ENCODE results near the gene GSTA4. TPM values are rescaled to one million over a fixed set of nuclear protein-coding genes. Genes with fewer than 3 reads are reported as not detected.

GSTA4 gene
- total RNA-seq, 1 donor from 2014 or later: 72.4 TPM

GRCh38 chr6:52975580-52975979, 19.5 kb downstream of the GSTA4 start:
- H3K27ac ChIP-seq: no peak overlapping the region
- intact Hi-C loops (cut with DNase I): no loop called here
- H3K27me3 ChIP-seq: no peaks in the 10 kb centered on the region
- H3K36me3 ChIP-seq: no peaks in the 10 kb centered on the region
- no peak overlapping the region for H3K4me3 ChIP-seq
- ATAC-seq: no peak
- no peaks in the 10 kb centered on the region for H3K9me3 ChIP-seq
- no peaks in the 10 kb centered on the region for H3K4me1 ChIP-seq
- no peak for DNase-seq
- TF ChIP-seq, protein P1, sequence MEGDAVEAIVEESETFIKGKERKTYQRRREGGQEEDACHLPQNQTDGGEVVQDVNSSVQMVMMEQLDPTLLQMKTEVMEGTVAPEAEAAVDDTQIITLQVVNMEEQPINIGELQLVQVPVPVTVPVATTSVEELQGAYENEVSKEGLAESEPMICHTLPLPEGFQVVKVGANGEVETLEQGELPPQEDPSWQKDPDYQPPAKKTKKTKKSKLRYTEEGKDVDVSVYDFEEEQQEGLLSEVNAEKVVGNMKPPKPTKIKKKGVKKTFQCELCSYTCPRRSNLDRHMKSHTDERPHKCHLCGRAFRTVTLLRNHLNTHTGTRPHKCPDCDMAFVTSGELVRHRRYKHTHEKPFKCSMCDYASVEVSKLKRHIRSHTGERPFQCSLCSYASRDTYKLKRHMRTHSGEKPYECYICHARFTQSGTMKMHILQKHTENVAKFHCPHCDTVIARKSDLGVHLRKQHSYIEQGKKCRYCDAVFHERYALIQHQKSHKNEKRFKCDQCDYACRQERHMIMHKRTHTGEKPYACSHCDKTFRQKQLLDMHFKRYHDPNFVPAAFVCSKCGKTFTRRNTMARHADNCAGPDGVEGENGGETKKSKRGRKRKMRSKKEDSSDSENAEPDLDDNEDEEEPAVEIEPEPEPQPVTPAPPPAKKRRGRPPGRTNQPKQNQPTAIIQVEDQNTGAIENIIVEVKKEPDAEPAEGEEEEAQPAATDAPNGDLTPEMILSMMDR (IDR thresholded peaks at IDR 0.05): no peak

DNA sequence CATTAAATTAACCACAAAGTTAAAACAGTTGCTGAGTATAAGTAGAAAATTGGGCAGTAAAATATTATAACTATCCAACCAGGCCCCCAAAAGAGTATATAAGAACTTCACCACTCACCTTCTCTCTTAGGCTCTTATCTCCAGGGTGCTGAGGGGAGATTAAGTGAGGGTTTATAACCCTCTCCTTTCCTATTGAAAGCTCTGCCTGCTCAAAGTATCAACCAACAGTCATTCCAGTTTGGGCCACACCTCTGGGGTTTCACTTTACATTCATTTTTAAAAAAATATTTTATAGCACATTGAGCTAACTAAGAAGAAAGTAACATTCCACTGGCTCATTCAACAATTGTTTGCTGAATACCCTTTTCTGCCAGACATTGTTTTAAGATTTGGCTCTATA, 22.1 kb downstream of the GSTA4 start:
- ATAC-seq (no peak), DNase-seq (no peak)
- Histone ChIP-seq H3K4me3 (no peak overlapping the region), H3K9me3 (no peaks in the 10 kb centered on the region), H3K36me3 (no peaks in the 10 kb centered on the region), H3K27me3 (no peaks in the 10 kb centered on the region), H3K4me1 (no peaks in the 10 kb centered on the region), H3K27ac (no peak overlapping the region)
- TF ChIP-seq, protein P1 (IDR thresholded peaks at IDR 0.05): no peak
- intact Hi-C loops (cut with DNase I): no loop called here

DNA sequence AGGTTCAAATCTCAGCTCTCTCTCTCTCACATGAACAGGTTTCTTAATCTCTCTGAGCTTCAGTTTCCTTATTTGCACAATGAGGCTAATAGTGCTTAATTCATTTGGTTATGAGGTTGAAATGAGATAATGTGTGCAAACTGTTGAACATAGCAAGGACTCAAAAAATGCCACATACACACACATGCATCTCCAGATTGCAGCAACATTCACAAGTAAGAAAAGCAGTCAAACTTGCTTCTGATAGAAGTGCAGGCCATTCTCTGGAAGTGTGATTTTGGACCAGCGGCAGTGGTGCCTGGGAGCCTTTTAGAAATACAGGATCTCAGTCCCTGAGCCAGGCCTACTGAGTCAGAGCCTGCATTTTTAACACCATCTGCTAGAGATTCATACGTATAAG, 25.7 kb downstream of the GSTA4 start:
- Histone ChIP-seq H3K27me3 (no peaks in the 10 kb centered on the region), H3K36me3 (no peaks in the 10 kb centered on the region), H3K4me1 (no peaks in the 10 kb centered on the region), H3K4me3 (no peak overlapping the region), H3K27ac (no peak overlapping the region), H3K9me3 (no peaks in the 10 kb centered on the region)
- intact Hi-C loops (cut with DNase I): no loop called here
- no peak for DNase-seq
- ATAC-seq: peak; percentile 58
- TF ChIP-seq, protein P1 (IDR thresholded peaks at IDR 0.05): no peak

DNA sequence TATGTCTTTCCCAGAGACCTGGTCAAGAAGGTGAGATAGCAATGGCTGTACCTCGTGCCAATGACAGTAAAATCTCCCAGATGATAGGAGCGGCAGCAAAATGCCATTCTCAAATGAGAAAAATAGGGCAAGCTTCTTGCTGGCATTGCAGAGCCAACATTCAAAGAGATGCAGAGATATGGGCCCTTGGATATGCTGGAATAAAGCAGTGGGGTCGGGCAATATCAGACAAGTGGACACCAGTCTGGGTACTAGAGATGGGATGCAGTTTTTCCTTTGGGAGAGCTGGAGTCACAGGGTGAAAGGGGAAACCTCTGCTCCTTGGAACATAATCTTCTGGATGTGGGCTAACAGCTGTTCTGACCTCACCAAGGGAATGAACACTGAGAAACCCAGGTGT, 29.0 kb downstream of the GSTA4 start:
- ATAC-seq: no peak
- intact Hi-C loops (cut with DNase I): no loop called here
- H3K36me3 ChIP-seq: no peaks in the 10 kb centered on the region

GRCh38 chr6:52965380-52965779, 29.7 kb downstream of the GSTA4 start:
- no peak overlapping the region for H3K4me3 ChIP-seq
- no peak for ATAC-seq
- TF ChIP-seq, protein P1 (IDR thresholded peaks at IDR 0.05): no peak
- no peak overlapping the region for H3K27ac ChIP-seq
- no peaks in the 10 kb centered on the region for H3K9me3 ChIP-seq
- H3K27me3 ChIP-seq: no peaks in the 10 kb centered on the region
- H3K4me1 ChIP-seq: no peaks in the 10 kb centered on the region
- intact Hi-C loops (cut with DNase I): no loop called here
- no peak for DNase-seq
- H3K36me3 ChIP-seq: no peaks in the 10 kb centered on the region

More for the DNA sequence above, 29.0 kb downstream of the GSTA4 start:
- Histone ChIP-seq H3K4me1 (no peaks in the 10 kb centered on the region), H3K27ac (no peak overlapping the region), H3K27me3 (no peaks in the 10 kb centered on the region), H3K4me3 (no peak overlapping the region), H3K9me3 (no peaks in the 10 kb centered on the region)
- TF ChIP-seq, protein P1 (IDR thresholded peaks at IDR 0.05): no peak
- DNase-seq: no peak

DNA sequence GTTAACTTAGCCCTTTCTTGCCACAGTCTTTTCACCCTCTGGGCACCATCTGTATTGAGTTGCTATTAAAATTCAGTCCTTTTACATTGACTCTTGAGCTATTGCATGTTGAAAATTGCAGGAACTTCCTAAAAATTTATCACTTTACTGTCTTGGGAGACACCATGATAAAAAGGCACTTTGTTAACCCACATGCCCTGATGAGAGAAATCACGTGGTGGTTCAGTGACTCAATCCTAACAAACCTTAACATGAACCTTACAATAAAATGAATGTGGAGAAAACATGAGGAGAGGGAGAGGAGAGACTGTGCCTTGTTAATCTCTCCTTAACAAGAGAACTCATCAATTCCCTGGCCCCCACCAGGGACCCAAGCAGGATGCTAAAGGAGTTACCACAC, 30.8 kb downstream of the GSTA4 start:
- no peak overlapping the region for H3K27ac ChIP-seq
- DNase-seq (no peak), ATAC-seq (no peak)
- no peaks in the 10 kb centered on the region for H3K9me3 ChIP-seq
- H3K4me3 ChIP-seq: no peak overlapping the region
- TF ChIP-seq, protein P1 (IDR thresholded peaks at IDR 0.05): no peak
- no peaks in the 10 kb centered on the region for H3K4me1 ChIP-seq
- H3K27me3 ChIP-seq: no peaks in the 10 kb centered on the region
- intact Hi-C loops (cut with DNase I): no loop called here
- H3K36me3 ChIP-seq: no peaks in the 10 kb centered on the region
